ENCODE results near the gene CMC4.
A peak's percentile ranks its signal among the peaks of the same experiment; 100 is the strongest.

Gene CMC4

GRCh38 chrX:155026727-155027508 lies 44.0 kb downstream of the CMC4 start, which contains the start of gene FUNDC2:
FUNDC2 (plus strand) TSS chrX:155026844; CDS start chrX:155026939, 95 bp downstream.
- peak; percentile 73 for DNase-seq (ENCODE audit: low read depth)
- peak within 1 kb of the TSS; percentile 63 for H3K4me3 ChIP-seq (ENCODE audit: control insufficient read depth, low read depth, low read length)
- no peak for TF ChIP-seq CTCF (IDR thresholded peaks at IDR 0.05; ENCODE audit: control insufficient read depth, insufficient read depth, low read depth, low read length, missing control alignments)

- no peak for TF ChIP-seq CTCF (IDR thresholded peaks at IDR 0.05; ENCODE audit: control insufficient read depth, insufficient read depth, low read depth, low read length, missing control alignments)
- no peak for DNase-seq (ENCODE audit: low read depth)
- peak overlapping the region; percentile 63 for H3K4me3 ChIP-seq (ENCODE audit: control insufficient read depth, low read depth, low read length)
Measured at GRCh38 chrX:155026420-155026726, 44.6 kb downstream of the CMC4 start.

GRCh38 chrX:155023907-155024833 lies 46.8 kb downstream of the CMC4 start:
- DNase-seq (ENCODE audit: low read depth), result no peak
- no peak for TF ChIP-seq CTCF (IDR thresholded peaks at IDR 0.05; ENCODE audit: control insufficient read depth, insufficient read depth, low read depth, low read length, missing control alignments)
- no peak overlapping the region for H3K4me3 ChIP-seq (ENCODE audit: control insufficient read depth, low read depth, low read length)

- H3K4me3 ChIP-seq (ENCODE audit: control insufficient read depth, low read depth, low read length), result no peak within 1 kb of the TSS
- no peak for TF ChIP-seq CTCF (IDR thresholded peaks at IDR 0.05; ENCODE audit: control insufficient read depth, insufficient read depth, low read depth, low read length, missing control alignments)
- no peak for DNase-seq (ENCODE audit: low read depth)
Measured at GRCh38 chrX:155022585-155022984, 48.4 kb downstream of the CMC4 start, which contains the start of gene F8. F8 (minus strand) TSS chrX:155022723; CDS start chrX:155022552, 171 bp downstream.

GRCh38 chrX:155020591-155020990 lies 50.3 kb downstream of the CMC4 start:
- TF ChIP-seq CTCF (IDR thresholded peaks at IDR 0.05; ENCODE audit: control insufficient read depth, insufficient read depth, low read depth, low read length, missing control alignments), result no peak
- H3K4me3 ChIP-seq (ENCODE audit: control insufficient read depth, low read depth, low read length), result no peak overlapping the region
- no peak for DNase-seq (ENCODE audit: low read depth)

Data from AG09309 (cell line).